Measurements from ENCODE around the gene POMP. TPM values are rescaled to one million over a fixed set of nuclear protein-coding genes. Genes with fewer than 3 reads are reported as not detected.

POMP gene
- total RNA-seq, 1 experiment from 2014 or later, result 107 TPM

GRCh38 chr13:28725046-28725610, 66.2 kb downstream of the POMP start:
- TF ChIP-seq MAX (IDR thresholded peaks at IDR 0.05) (no peak), ZFX (IDR thresholded peaks at IDR 0.05) (no peak), EZH2 (IDR thresholded peaks at IDR 0.05) (no peak)
- no TSS peak for BruUV-seq (replicated peaks)
- ATAC-seq (no peak), DNase-seq (ENCODE audit: low read depth, low spot score) (no peak)
- no peak overlapping the region for H3K4me3 ChIP-seq (replicated peaks in 1 of 2; ENCODE audit: low read depth in 1 of 2, low read length in 2 of 2)
- H4K20me1 ChIP-seq (ENCODE audit: insufficient read depth), result no peaks in the 10 kb centered on the region
- H3K4me2 ChIP-seq (ENCODE audit: low read length), result no peak overlapping the region
- H3K9me3 ChIP-seq (ENCODE audit: control insufficient read depth in 1 of 2, insufficient read depth in 1 of 2, low read depth in 1 of 2, low read length in 2 of 2), result no peaks in the 10 kb centered on the region
- no peaks in the 10 kb centered on the region for H3K4me1 ChIP-seq (ENCODE audit: control insufficient read depth in 1 of 2, insufficient read depth in 2 of 2, low read length in 2 of 2)
- H3K27me3 ChIP-seq (ENCODE audit: insufficient read depth, low read length), result no peaks in the 10 kb centered on the region
- H3K9me2 ChIP-seq (ENCODE audit: insufficient read depth), result no peaks in the 10 kb centered on the region
- no peaks in the 10 kb centered on the region for H3K79me2 ChIP-seq (ENCODE audit: insufficient read depth, low read length)
- no peak overlapping the region for H3K9ac ChIP-seq (ENCODE audit: low read length)
- no peak overlapping the region for H2AFZ ChIP-seq (ENCODE audit: low read depth, low read length, poor library complexity, severe bottlenecking)
- RAD21 ChIA-PET (ENCODE audit: low non-redundant PET in 1 of 2, low total read pairs in 2 of 2, uncharacterized antibody in 2 of 2, unreplicated experiment in 2 of 2), result no interaction called here
- no peaks in the 10 kb centered on the region for H3K36me3 ChIP-seq (ENCODE audit: control insufficient read depth in 1 of 2, insufficient read depth in 2 of 2, low read length in 2 of 2)
- POLR2A ChIA-PET, result no interaction called here
- no peak overlapping the region for H3K27ac ChIP-seq (ENCODE audit: low read depth, low read length)
- intact Hi-C loops (cut with micrococcal nuclease), result no loop called here
- CTCF ChIA-PET, result no interaction called here

Other genes starting within 250 kb of the POMP start
- 0.25 TPM for gene FLT1, start 164.0 kb upstream of the POMP start, total RNA-seq (2021; ENCODE audit: unreplicated experiment)
- 0.93 TPM for gene SLC46A3, start 59.8 kb downstream of the POMP start, total RNA-seq (2021; ENCODE audit: unreplicated experiment)
- gene MTUS2, start 161.2 kb downstream of the POMP start, total RNA-seq (2021; ENCODE audit: unreplicated experiment), result 0.02 TPM

Data from HCT116 (cell line).